ENCODE measurements around the gene ENAH. TPM values are rescaled to one million over a fixed set of nuclear protein-coding genes. Genes with fewer than 3 reads are reported as not detected.

The ENAH gene
- total RNA-seq, 2 donors from 2014 or later, result 73.4 to 79.0 TPM

GRCh38 chr1:225440380-225441221, 212.3 kb downstream of the ENAH start:
- DNase-seq, result no peak

GRCh38 chr1:225437710-225438437, 215.0 kb downstream of the ENAH start:
- peak in 1 of 2 donors; percentile 34 for ATAC-seq
- DNase-seq, result no peak
- intact Hi-C loops (cut with DNase I), result no loop called here

More at GRCh38 chr1:225440380-225441221, 212.3 kb downstream of the ENAH start:
- no peak for ATAC-seq
- intact Hi-C loops (cut with DNase I), result no loop called here

Other genes with a start within 250 kb of the ENAH start
- gene LBR, start 225.1 kb downstream of the ENAH start, total RNA-seq, result 10 to 100 TPM; 18.2 to 21.1 TPM
- 100 to 1,000 TPM; 189 to 200 TPM for gene SRP9, start 124.7 kb upstream of the ENAH start, total RNA-seq
- gene EPHX1, start 157.0 kb upstream of the ENAH start, total RNA-seq, result 100 to 1,000 TPM in 1 of 2 donors, 10 to 100 TPM in 1; 59.6 to 126 TPM
- gene TMEM63A, start 229.3 kb upstream of the ENAH start, total RNA-seq, result 10 to 100 TPM; 33.2 to 37.1 TPM
- under 1 TPM in 1 of 2 donors, not detected in 1; 0.27 TPM for gene LEFTY1, start 236.0 kb upstream of the ENAH start, total RNA-seq